Adrenal gland (tissue), 12 donors: ENCODE measurements around the gene DTX4. TPM values are rescaled to one million over a fixed set of nuclear protein-coding genes. Genes with fewer than 3 reads are reported as not detected.

ENCODE experiments used
- DNase-seq, 7 donors: peaks; one replicate each; pipeline ENCODE4 v3.0.0-alpha.2; 2019 to 2020
- H3K27ac ChIP-seq, 5 donors: fragments of 200-600 bp; sonication (generic) in 4 of 5; 1 replicate in 3 of 5; 2 replicates in 2 of 5; pipeline versions ENCODE4 v1.5.1 to v1.8.0; 2016 to 2020; ENCODE audit warnings: mild to moderate bottlenecking in 1 of 5
- H3K27me3 ChIP-seq: fragments of 200-600 bp; 2 replicates; pipeline ENCODE4 v1.8.0; 2021
- H3K36me3 ChIP-seq, 2 donors: fragments of 200-600 bp; replicated peaks in 1 of 2; 1 replicate in 1 of 2; 2 replicates in 1 of 2; pipeline versions ENCODE4 v1.5.1 to v1.8.0; 2018 to 2022
- H3K4me1 ChIP-seq, 2 donors: fragments of 200-600 bp; replicated peaks in 1 of 2; 1 replicate in 1 of 2; 2 replicates in 1 of 2; pipeline versions ENCODE4 v1.5.1 to v1.8.0; 2018 to 2021
- H3K4me3 ChIP-seq, 4 donors: fragments of 200-600 bp; sonication (generic) in 3 of 4; one replicate each; pipeline ENCODE4 v1.5.1; 2016 to 2018
- H3K9me3 ChIP-seq, 3 donors: fragments of 200-600 bp; sonication (generic) in 1 of 3; replicated peaks in 1 of 3; 1 replicate in 2 of 3; 2 replicates in 1 of 3; pipeline versions ENCODE4 v1.5.1 to v1.8.0; 2016 to 2021
- CTCF ChIP-seq, 6 experiments: fragments of 450-650 bp in 4 of 6; fragments of 200-600 bp in 2 of 6; sonication (generic) in 1 of 6; IDR thresholded peaks; 1 replicate in 5 of 6; 2 replicates in 1 of 6; pipeline versions ENCODE4 v1.5.1 to v1.8.0; 2016 to 2021; ENCODE audit warnings: antibody characterized with exemption in 6 of 6, mild to moderate bottlenecking in 2 of 6, moderate library complexity in 1 of 6
- POLR2A ChIP-seq, 2 donors: fragments of 450-650 bp; IDR thresholded peaks; one replicate each; pipeline ENCODE4 v1.6.1; 2017; ENCODE audit warnings: antibody characterized with exemption in 2 of 2, mild to moderate bottlenecking in 2 of 2, moderate library complexity in 1 of 2
- WGBS, 4 donors: extraction: QIAGEN DNeasy Blood & Tissue Kit in 2 of 4; methylation state at CpG; one replicate each; pipeline versions ENCODE4 v1.1.5 to v1.1.7; 2013 to 2017; 5-methylcytosine and 5-hydroxymethylcytosine counted together
- intact Hi-C, 2 donors: fragments of 100-400 bp; cut with DNase I; formaldehyde crosslinking; loops; one replicate each; pipeline versions ENCODE4 v1.14.1 to v1.15.0; 2022 to 2023
- polyA plus RNA-seq, 3 donors: library from polyadenylated mRNA; stranded (reverse); fragments of 200-250 nt in 2 of 3; fragments of 350-450 nt in 1 of 3; fragmentation: Illumina TruSeq in 1 of 3; extraction: RNeasy Lipid Tissue Mini Kit (QIAGEN cat#74804) in 1 of 3; gene quantifications; one replicate each; pipeline ENCODE4 v1.2.3, GENCODE V29; 2013 to 2014
- total RNA-seq, 9 donors: library from RNA; depleted of rRNA in 4 of 9; stranded (reverse); fragments of >200 nt in 4 of 9; fragments of 120-200 nt in 1 of 9; fragmentation: NEBNext Ultra II Directional in 1 of 9; extraction: Animal tissue kit (Norgen Biotek cat#: 25700) in 1 of 9; gene quantifications; one replicate each; pipeline versions ENCODE4 v1.1.0 to v1.2.4, GENCODE V29; 2013 to 2023
- donor health status: healthy with polysubstance abuse.
- donor health status: Bipolar disorder and iron deficiency.
- donor health status: DM: yes; HTN: yes; CAD: no.
- donor health status: DM: no; HTN: no; CAD: no.
- donor health status: DM: no; HTN: no; CAD: no.
- donor health status: DM: yes; HTN: yes; CAD: no.

DTX4 gene
- total and polyA plus RNA-seq, 12 donors: 1.2 to 7.8 (median 3.0) TPM

- peaks cover 3 to 12% of the 10 kb centered on the region in 2 donors for H3K4me1 ChIP-seq
- intact Hi-C loops: loop anchor here in 1 of 2 donors (5.0 to 10.0 kb wide), 2 partner anchors 41 to 484 kb away; no protein-coding TSS in a partner anchor
- TF ChIP-seq CTCF (IDR thresholded peaks at IDR 0.05): no peak
- TF ChIP-seq POLR2A (IDR thresholded peaks at IDR 0.05): no peak
These were observed 33.3 kb upstream of the DTX4 start for GRCh38 chr11:59138643-59139042.

GRCh38 chr11:59141191-59141590 is 30.7 kb upstream of the DTX4 start:
- Histone ChIP-seq H3K9me3 (no peaks in the 10 kb centered on the region), H3K27ac (no peak overlapping the region), H3K4me3 (no peak overlapping the region), H3K36me3 (no peaks in the 10 kb centered on the region), H3K4me1 (peaks cover 18 to 35% of the 10 kb centered on the region in 2 donors), H3K27me3 (no peaks in the 10 kb centered on the region)
- no peak for DNase-seq
- no peak for TF ChIP-seq POLR2A (IDR thresholded peaks at IDR 0.05)
- TF ChIP-seq CTCF (IDR thresholded peaks at IDR 0.05): no peak
- intact Hi-C loops: no loop called here
- 93 to 100% (median 93%) methylated on average over 4 of the region's 4 CpGs for WGBS, 4 donors

More at GRCh38 chr11:59138643-59139042, 33.3 kb upstream of the DTX4 start:
- Histone ChIP-seq H3K36me3 (no peaks in the 10 kb centered on the region), H3K27me3 (no peaks in the 10 kb centered on the region), H3K4me3 (no peak overlapping the region), H3K9me3 (no peaks in the 10 kb centered on the region), H3K27ac (no peak overlapping the region)
- 56 to 71% (median 70%) methylated on average over 2 of the region's 2 CpGs for WGBS, 4 donors
- DNase-seq: no peak

- DNase-seq: no peak
- 3 to 4% (median 3%) methylated on average over 3 of the region's 3 CpGs for WGBS, 4 donors
- intact Hi-C loops: no loop called here
- TF ChIP-seq CTCF (IDR thresholded peaks at IDR 0.05) (no peak), POLR2A (IDR thresholded peaks at IDR 0.05) (no peak)
- Histone ChIP-seq H3K4me1 (peaks cover 18 to 36% of the 10 kb centered on the region in 2 donors), H3K36me3 (no peaks in the 10 kb centered on the region), H3K4me3 (peak overlapping the region; percentile 9 to 88 (median 60)), H3K27ac (peak overlapping the region in 4 of 5 donors; percentile 80 to 97 (median 94)), H3K9me3 (no peaks in the 10 kb centered on the region), H3K27me3 (no peaks in the 10 kb centered on the region)
These were observed 30.1 kb upstream of the DTX4 start for GRCh38 chr11:59141673-59142460.

GRCh38 chr11:59142530-59143507 is 29.1 kb upstream of the DTX4 start, which contains the start of gene FAM111A:
Gene FAM111A (plus strand): TSS chr11:59142856. CDS start chr11:59148873, 6,017 bp downstream.
- H3K4me1 ChIP-seq: peaks cover 18 to 36% of the 10 kb centered on the region in 2 donors
- no peaks in the 10 kb centered on the region for H3K9me3 ChIP-seq
- H3K36me3 ChIP-seq: no peaks in the 10 kb centered on the region
- TF ChIP-seq CTCF (IDR thresholded peaks at IDR 0.05): peak in 1 of 6 experiments; percentile 22
- TF ChIP-seq POLR2A (IDR thresholded peaks at IDR 0.05): peak in 1 of 2 donors; percentile 66
- 0 to 1% (median 0%) methylated on average over 35 to 50 of the region's 50 CpGs for WGBS, 4 donors
- intact Hi-C loops: no loop called here
- H3K27ac ChIP-seq: peak within 1 kb of the TSS; percentile 80 to 97 (median 92)
- DNase-seq: peak; percentile 83 to 94 (median 92)
- no peaks in the 10 kb centered on the region for H3K27me3 ChIP-seq
- peak within 1 kb of the TSS; percentile 13 to 88 (median 60) for H3K4me3 ChIP-seq
